Transverse colon (tissue), 3 donors: Measurements from ENCODE around the gene SUSD3.

Experiments used
- CTCF ChIP-seq, 5 experiments: fragments of 200-600 bp in 3 of 5; fragments of 450-650 bp in 2 of 5; sonication (generic) in 3 of 5; IDR thresholded peaks; 1 replicate in 2 of 5; 2 replicates in 3 of 5; pipeline ENCODE4 v1.5.1; 2016 to 2017; ENCODE audit warnings: antibody characterized with exemption in 5 of 5, inconsistent platforms in 3 of 5, mild to moderate bottlenecking in 2 of 5, moderate library complexity in 1 of 5
- EP300 ChIP-seq: sonication (generic); formaldehyde crosslinking; IDR thresholded peaks from one replicate; pipeline ENCODE4 v1.6.1; 2017; ENCODE audit warnings: antibody characterized with exemption, low read depth
- POLR2A ChIP-seq: fragments of 450-650 bp; IDR thresholded peaks from one replicate; pipeline ENCODE4 v1.6.1; 2016; ENCODE audit warnings: antibody characterized with exemption, mild to moderate bottlenecking, moderate library complexity

- TF ChIP-seq CTCF (IDR thresholded peaks at IDR 0.05) = no peak
- no peak for TF ChIP-seq POLR2A
- TF ChIP-seq EP300 = no peak
These were observed 30.5 kb downstream of the SUSD3 start for GRCh38 chr9:93089024-93089423.
